Smooth muscle cell of trachea (primary cell): ENCODE data around the gene GDI1. TPM values are rescaled to one million over a fixed set of nuclear protein-coding genes. Genes with fewer than 3 reads are reported as not detected.

Source experiments
- total RNA-seq: library from RNA; depleted of rRNA; stranded (reverse); fragments of >200 nt; gene quantifications from 2 replicates; pipeline ENCODE4 v1.2.1, GENCODE V29; 2014

GDI1 gene
- 63.3 and 141 TPM in 2 replicates for total RNA-seq

GRCh38 chrX:154436983-154437752, at the start of gene GDI1:
GDI1 (plus strand) TSS chrX:154437154; CDS start chrX:154437255, 101 bp downstream.

GRCh38 chrX:154397888-154398667, 38.9 kb upstream of the GDI1 start, which contains the start of gene RPL10:
RPL10 (plus strand) TSS chrX:154398377; CDS start chrX:154398520, 143 bp downstream.

DNA sequence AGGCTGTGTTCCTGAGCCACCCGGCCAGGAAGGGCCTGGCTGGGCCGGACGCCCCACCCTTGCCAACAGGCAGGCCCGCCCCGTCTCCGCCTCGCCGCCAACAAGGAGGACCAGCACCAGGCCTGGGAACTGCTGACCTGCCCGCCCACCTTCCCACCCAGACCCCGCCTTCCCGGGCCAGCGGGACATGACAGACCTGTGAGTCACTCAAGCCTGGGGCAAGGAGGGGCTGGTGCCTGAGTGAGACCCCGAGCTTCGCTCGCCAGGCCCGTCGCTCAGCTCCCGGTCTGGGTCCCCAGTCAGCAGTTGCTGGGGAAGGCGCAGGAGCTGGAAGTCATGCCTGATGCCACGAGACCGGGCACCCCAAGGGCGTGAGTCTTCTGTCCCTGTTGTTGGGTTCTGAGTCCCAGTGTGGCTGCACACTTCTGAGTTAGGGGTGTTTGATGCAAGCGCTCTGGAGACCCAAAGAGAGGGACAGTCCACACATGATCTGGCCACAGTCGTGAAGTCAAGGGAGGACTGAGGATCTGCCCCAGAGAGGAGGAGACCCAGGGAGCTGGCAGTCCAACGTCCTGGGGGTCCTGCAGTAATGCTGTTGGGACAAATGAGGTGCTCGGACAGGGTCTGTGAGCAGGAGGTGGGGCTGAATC, 27.6 kb upstream of the GDI1 start, which contains the start of gene DNASE1L1:
Gene DNASE1L1 (minus strand): TSS at position 33 of the 650 bp plus-strand sequence. CDS start 3,686 bp downstream, outside the sequence.

GRCh38 chrX:154428176-154429171, 8.5 kb upstream of the GDI1 start, which contains the start of gene ATP6AP1:
ATP6AP1 (plus strand) TSS chrX:154428677; CDS start chrX:154428693, 16 bp downstream.

DNA sequence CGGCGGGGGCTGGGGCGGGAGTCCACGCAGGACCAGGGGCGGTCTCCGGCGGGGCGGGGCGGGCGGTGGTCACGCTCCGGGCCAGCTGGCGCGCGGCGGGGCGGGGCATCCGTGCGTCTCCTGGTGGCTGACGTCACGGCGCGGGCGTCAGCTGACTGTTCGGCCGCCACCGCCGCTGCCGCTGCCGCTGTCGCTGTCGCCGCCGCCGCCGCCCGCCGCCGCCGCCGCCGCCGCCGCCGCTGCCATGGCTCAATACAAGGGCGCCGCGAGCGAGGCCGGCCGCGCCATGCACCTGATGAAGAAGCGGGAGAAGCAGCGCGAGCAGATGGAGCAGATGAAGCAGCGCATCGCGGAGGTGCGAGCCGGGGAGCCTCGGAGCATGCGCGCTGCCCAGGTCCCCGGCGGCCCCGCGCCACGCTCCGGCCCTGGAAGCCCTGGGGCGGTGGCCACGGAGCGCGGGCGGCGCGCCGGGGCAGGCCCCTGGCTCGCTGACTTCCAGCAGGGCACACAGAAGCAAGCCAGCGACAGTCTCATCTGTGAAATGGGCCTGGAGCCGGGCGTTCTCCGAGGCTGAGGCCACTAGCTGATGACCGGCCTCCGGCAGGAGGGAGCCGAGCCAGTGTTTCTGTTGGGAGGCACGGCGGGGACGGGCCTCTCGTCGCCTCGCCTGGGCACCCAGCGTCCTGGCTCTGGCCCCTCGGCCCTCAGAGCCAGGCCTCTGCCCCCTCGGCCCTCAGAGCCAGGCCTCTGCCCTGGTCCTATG, 7.2 kb downstream of the GDI1 start, which contains the start of gene FAM50A:
Gene FAM50A (plus strand): TSS at position 150 of the 763 bp plus-strand sequence. CDS start 95 bp downstream, at position 245.

DNA sequence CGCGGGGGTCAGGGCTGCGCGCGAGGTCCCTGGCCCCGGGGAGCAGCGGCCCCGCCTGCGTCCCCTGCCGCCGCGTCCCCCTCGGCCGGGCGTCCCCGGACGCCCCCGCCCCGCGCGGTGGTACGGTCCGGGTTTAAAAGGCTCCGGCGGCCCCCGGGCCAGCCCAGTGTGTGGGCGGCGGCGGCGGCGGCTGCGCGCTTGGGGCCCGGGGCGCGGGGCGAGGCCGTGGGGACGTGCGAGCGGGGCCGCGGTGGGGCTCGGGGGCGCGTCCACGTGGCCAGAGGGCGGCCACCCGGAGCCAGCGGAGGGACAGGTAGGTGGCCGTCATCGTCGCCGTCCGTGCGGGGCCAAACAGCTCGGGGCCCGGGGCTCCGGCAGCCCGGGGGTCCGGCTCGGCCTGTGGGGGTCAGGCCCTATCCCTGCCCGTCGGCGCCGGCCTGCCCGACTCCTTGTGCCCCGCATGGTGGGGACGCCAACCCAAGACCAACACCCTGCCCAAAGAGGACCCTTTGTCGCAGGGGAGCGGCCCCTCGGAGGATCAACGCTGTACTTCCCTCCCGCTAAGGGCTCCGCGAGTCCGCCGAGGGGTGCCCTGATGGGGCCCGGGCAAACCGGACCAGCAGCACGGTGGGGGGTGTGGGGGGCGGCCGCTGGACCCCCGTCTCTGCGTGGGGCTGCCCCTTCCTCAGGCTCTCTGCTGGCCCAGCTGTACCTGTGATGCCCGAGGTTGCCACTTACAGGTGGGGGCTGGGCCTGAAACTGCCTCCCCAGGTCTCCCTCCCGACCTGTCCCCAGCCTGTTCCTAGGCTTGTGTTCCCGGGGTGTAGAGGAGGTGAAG, 21.4 kb downstream of the GDI1 start, which contains the start of gene PLXNA3:
Gene PLXNA3 (plus strand): TSS at position 166 of the 838 bp plus-strand sequence. CDS start 1,903 bp downstream, outside the sequence.

DNA sequence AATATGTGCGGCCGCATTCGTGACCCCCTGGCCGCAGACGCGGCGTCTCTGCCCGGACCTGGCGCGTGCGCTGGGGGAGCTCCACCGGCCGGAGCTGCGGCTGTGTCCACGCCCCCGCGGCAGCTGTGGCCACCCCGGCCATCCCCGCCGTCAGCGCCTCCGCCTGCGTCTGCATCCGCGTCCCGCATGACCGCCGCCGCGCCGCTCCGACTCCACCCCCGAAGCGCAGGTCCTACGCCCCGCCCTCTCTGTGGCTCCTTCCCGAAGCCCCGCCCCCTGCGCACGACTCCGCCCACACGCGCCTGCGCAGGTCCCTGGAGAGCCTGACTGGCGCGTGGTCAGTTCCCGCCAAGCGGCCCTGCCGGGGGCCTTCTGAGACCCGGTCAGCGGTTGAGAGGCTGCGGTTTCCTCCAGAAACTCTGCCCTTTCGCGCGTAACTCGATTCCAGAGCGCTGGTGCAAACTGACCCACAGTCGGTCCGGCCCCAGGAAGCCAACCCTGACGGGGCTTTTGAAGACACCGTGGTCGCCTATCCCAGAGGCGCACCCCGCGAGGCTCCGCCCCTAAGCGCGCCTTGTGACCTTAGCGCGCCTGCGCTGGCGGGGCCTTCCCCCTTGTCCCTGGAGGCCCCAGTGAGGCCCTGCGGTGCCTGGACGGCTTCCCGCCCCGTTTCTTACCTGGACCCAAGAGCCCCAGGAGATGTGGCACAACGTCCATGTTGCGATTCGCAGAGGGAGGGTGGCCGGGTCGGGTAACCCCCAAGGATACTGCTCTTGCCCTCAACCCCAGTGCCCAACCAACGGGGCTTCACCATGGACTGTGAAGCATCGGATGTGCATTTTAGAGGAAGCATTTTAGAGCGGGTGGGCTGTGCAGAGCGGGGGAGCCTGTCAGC, 42.0 kb downstream of the GDI1 start, which contains the start of gene LAGE3:
Gene LAGE3 (minus strand): TSS at position 554 of the 895 bp plus-strand sequence. CDS start 366 bp downstream, at position 188.

GRCh38 chrX:154486396-154487207, 49.6 kb downstream of the GDI1 start, which contains the start of gene UBL4A:
UBL4A (minus strand) TSS chrX:154486615; CDS start chrX:154486584, 31 bp downstream.

GRCh38 chrX:154490414-154491083, 53.6 kb downstream of the GDI1 start, which contains the start of gene SLC10A3:
SLC10A3 (minus strand) TSS chrX:154490629; CDS start chrX:154488940, 1,689 bp downstream.

Other genes starting within 250 kb of the GDI1 start
- gene OPN1MW2, start 217.4 kb upstream of the GDI1 start, total RNA-seq = not detected in 2 replicates
- not detected in 2 replicates for gene OPN1MW3, start 179.6 kb upstream of the GDI1 start, total RNA-seq
- 0.17 TPM in 1 of 2 replicates, not detected in the other for gene TEX28, start 142.0 kb upstream of the GDI1 start, total RNA-seq
- not detected in 2 replicates for gene TKTL1, start 141.4 kb upstream of the GDI1 start, total RNA-seq
- 1,846 and 2,620 TPM in 2 replicates for gene FLNA, start 62.5 kb upstream of the GDI1 start, total RNA-seq
- 25.6 and 29.4 TPM in 2 replicates for gene EMD, start 57.9 kb upstream of the GDI1 start, total RNA-seq
- gene RPL10, start 38.8 kb upstream of the GDI1 start, total RNA-seq = 1,913 and 5,394 TPM in 2 replicates
- gene DNASE1L1, start 27.9 kb upstream of the GDI1 start, total RNA-seq = 60.4 and 78.9 TPM in 2 replicates
- 17.7 and 23.0 TPM in 2 replicates for gene TAFAZZIN, start 25.6 kb upstream of the GDI1 start, total RNA-seq
- 68.9 and 89.0 TPM in 2 replicates for gene ATP6AP1, start 8.5 kb upstream of the GDI1 start, total RNA-seq
- gene FAM50A, start 7.0 kb downstream of the GDI1 start, total RNA-seq = 73.3 and 85.2 TPM in 2 replicates
- 24.0 and 31.8 TPM in 2 replicates for gene PLXNA3, start 21.1 kb downstream of the GDI1 start, total RNA-seq
- 22.3 and 23.5 TPM in 2 replicates for gene LAGE3, start 42.1 kb downstream of the GDI1 start, total RNA-seq
- gene UBL4A, start 49.5 kb downstream of the GDI1 start, total RNA-seq = 39.0 and 75.4 TPM in 2 replicates
- gene SLC10A3, start 53.5 kb downstream of the GDI1 start, total RNA-seq = 21.1 and 33.6 TPM in 2 replicates
- gene FAM3A, start 79.1 kb downstream of the GDI1 start, total RNA-seq = 38.3 and 43.5 TPM in 2 replicates
- gene G6PD, start 109.7 kb downstream of the GDI1 start, total RNA-seq = 141 and 233 TPM in 2 replicates
- 26.5 and 28.6 TPM in 2 replicates for gene IKBKG, start 110.5 kb downstream of the GDI1 start, total RNA-seq
- not detected in 2 replicates for gene CTAG1A, start 148.0 kb downstream of the GDI1 start, total RNA-seq
- gene CTAG1B, start 182.1 kb downstream of the GDI1 start, total RNA-seq = not detected in 2 replicates
- gene CTAG2, start 216.4 kb downstream of the GDI1 start, total RNA-seq = not detected in 2 replicates